H9 (cell line): ENCODE data around the gene ATE1. TPM values are rescaled to one million over a fixed set of nuclear protein-coding genes. Genes with fewer than 3 reads are reported as not detected.
"Not testable (repeated sequence)": the region's sequence is repeated elsewhere in the genome, so short reads cannot be mapped to it uniquely, and the experiment has no call there.

Experiments used
- DNase-seq: peaks from one replicate; pipeline ENCODE4 v3.0.0-alpha.2; 2017
- H2AFZ ChIP-seq: one replicate; pipeline ENCODE4 v1.6.1; 2013; ENCODE audit warnings: mild to moderate bottlenecking, low read length, control low read depth, moderate library complexity
- H2AK5ac ChIP-seq: 2 replicates; pipeline ENCODE4 v1.6.1; 2013; ENCODE audit warnings: low read length, control low read depth, mixed read lengths; ENCODE audit not compliant: insufficient read length
- H2BK120ac ChIP-seq: one replicate; pipeline ENCODE4 v1.6.1; 2013; ENCODE audit warnings: low read depth, mild to moderate bottlenecking, low read length, control low read depth, inconsistent platforms; ENCODE audit not compliant: poor library complexity, severe bottlenecking
- H2BK12ac ChIP-seq: 2 replicates; pipeline ENCODE4 v1.6.1; 2013; ENCODE audit warnings: low read length, control low read depth, mixed read lengths, low read depth; ENCODE audit not compliant: insufficient read length
- H2BK15ac ChIP-seq: 2 replicates; pipeline ENCODE4 v1.6.1; 2013; ENCODE audit warnings: low read depth, low read length, control low read depth
- H2BK20ac ChIP-seq: one replicate; pipeline ENCODE4 v1.6.1; 2013; ENCODE audit warnings: low read depth, mild to moderate bottlenecking, low read length, control low read depth, inconsistent platforms; ENCODE audit not compliant: poor library complexity, severe bottlenecking
- H2BK5ac ChIP-seq: 2 replicates; pipeline ENCODE4 v1.6.1; 2013; ENCODE audit warnings: low read length, control low read depth, mixed read lengths; ENCODE audit not compliant: insufficient read length
- H3K14ac ChIP-seq: 2 replicates; pipeline ENCODE4 v1.6.1; 2013; ENCODE audit warnings: low read length, control low read depth; ENCODE audit not compliant: insufficient read depth
- H3K18ac ChIP-seq: 2 replicates; pipeline ENCODE4 v1.6.1; 2013; ENCODE audit warnings: low read depth, mild to moderate bottlenecking, mixed read lengths, low read length, control low read depth; ENCODE audit not compliant: insufficient read length
- H3K23ac ChIP-seq: 2 replicates; pipeline ENCODE4 v1.6.1; 2013; ENCODE audit warnings: low read length, control low read depth, mixed read lengths, low read depth; ENCODE audit not compliant: insufficient read length
- H3K23me2 ChIP-seq: 2 replicates; pipeline ENCODE4 v1.6.1; 2013; ENCODE audit warnings: low read depth, mild to moderate bottlenecking, mixed read lengths, low read length, control low read depth; ENCODE audit not compliant: insufficient read length, poor library complexity, severe bottlenecking
- H3K27ac ChIP-seq: 2 replicates; pipeline ENCODE4 v1.5.1; 2013; ENCODE audit warnings: low read length, control low read depth, mixed read lengths, low read depth; ENCODE audit not compliant: insufficient read length
- H3K27me3 ChIP-seq: 2 replicates; pipeline ENCODE4 v1.6.1; 2013; ENCODE audit warnings: low read length, control low read depth, inconsistent platforms; ENCODE audit not compliant: insufficient read depth
- H3K4ac ChIP-seq: 2 replicates; pipeline ENCODE4 v1.6.1; 2013; ENCODE audit warnings: low read depth, mild to moderate bottlenecking, control low read depth, inconsistent platforms, low read length, moderate library complexity
- H3K4me1 ChIP-seq: 2 replicates; pipeline ENCODE4 v1.6.1; 2013; ENCODE audit warnings: low read length, control low read depth, inconsistent platforms; ENCODE audit not compliant: insufficient read depth
- H3K4me2 ChIP-seq: 2 replicates; pipeline ENCODE4 v1.6.1; 2013; ENCODE audit warnings: low read length, control low read depth, mixed read lengths; ENCODE audit not compliant: insufficient read length, insufficient read depth
- H3K56ac ChIP-seq: 2 replicates; pipeline ENCODE4 v1.6.1; 2013; ENCODE audit warnings: low read depth, mild to moderate bottlenecking, mixed read lengths, low read length, control low read depth; ENCODE audit not compliant: insufficient read length
- H3K79me1 ChIP-seq: 2 replicates; pipeline ENCODE4 v1.6.1; 2013; ENCODE audit warnings: low read depth, mild to moderate bottlenecking, moderate library complexity, low read length, control low read depth, inconsistent platforms; ENCODE audit not compliant: insufficient read depth, poor library complexity, severe bottlenecking
- H3K79me2 ChIP-seq: 2 replicates; pipeline ENCODE4 v1.6.1; 2013; ENCODE audit warnings: low read length, control low read depth, inconsistent platforms; ENCODE audit not compliant: insufficient read depth
- H3K9ac ChIP-seq: 2 replicates; pipeline ENCODE4 v1.6.1; 2013; ENCODE audit warnings: low read length, control low read depth, mixed read lengths; ENCODE audit not compliant: insufficient read length; ENCODE audit errors: extremely low read depth
- H3K9me3 ChIP-seq: one replicate; pipeline ENCODE4 v1.6.1; 2013; ENCODE audit warnings: low read depth, low read length, inconsistent platforms; ENCODE audit not compliant: control insufficient read depth
- H3T11ph ChIP-seq: one replicate; pipeline ENCODE4 v1.6.1; 2013; ENCODE audit warnings: mild to moderate bottlenecking, low read length, control low read depth, inconsistent platforms
- H4K20me1 ChIP-seq: one replicate; pipeline ENCODE4 v1.6.1; 2013; ENCODE audit not compliant: control insufficient read depth, insufficient read length, insufficient read depth
- H4K5ac ChIP-seq: 2 replicates; pipeline ENCODE4 v1.6.1; 2013; ENCODE audit warnings: low read depth, mild to moderate bottlenecking, mixed read lengths, low read length, control low read depth; ENCODE audit not compliant: insufficient read length
- H4K8ac ChIP-seq: replicated peaks from 2 replicates; pipeline ENCODE4 v1.6.1; 2013; ENCODE audit warnings: low read length, control low read depth, mixed read lengths, low read depth; ENCODE audit not compliant: insufficient read length
- H4K91ac ChIP-seq: 2 replicates; pipeline ENCODE4 v1.6.1; 2013; ENCODE audit warnings: low read depth, mild to moderate bottlenecking, moderate library complexity, mixed read lengths, low read length, control low read depth; ENCODE audit not compliant: insufficient read length
- H3K27ac Mint-ChIP-seq, 3 experiments: 2 replicates in 2 of 3; 3 replicates in 1 of 3; pipeline ENCODE4 v1.8.0; 2020 to 2021; ENCODE audit warnings: mixed read lengths in 3 of 3, mild to moderate bottlenecking in 1 of 3, moderate library complexity in 1 of 3
- H3K27me3 Mint-ChIP-seq: 2 replicates; pipeline ENCODE4 v1.8.0; 2021; ENCODE audit warnings: low read depth, mild to moderate bottlenecking, moderate library complexity, mixed read lengths
- H3K36me3 Mint-ChIP-seq, 3 experiments: 2 replicates in 2 of 3; 3 replicates in 1 of 3; pipeline ENCODE4 v1.8.0; 2020 to 2021; ENCODE audit warnings: low read depth in 3 of 3, mixed read lengths in 3 of 3; ENCODE audit not compliant: insufficient read depth in 1 of 3
- H3K4me1 Mint-ChIP-seq, 2 experiments: 2 replicates each; pipeline ENCODE4 v1.8.0; 2020; ENCODE audit warnings: mixed read lengths in 2 of 2
- H3K4me3 Mint-ChIP-seq, 2 experiments: 2 replicates in 1 of 2; 3 replicates in 1 of 2; pipeline ENCODE4 v1.8.0; 2020 to 2021; ENCODE audit warnings: mild to moderate bottlenecking in 2 of 2, mixed read lengths in 2 of 2, moderate library complexity in 1 of 2
- H3K9me3 Mint-ChIP-seq, 2 experiments: 2 replicates in 1 of 2; 3 replicates in 1 of 2; pipeline ENCODE4 v1.8.0; 2020; ENCODE audit warnings: mild to moderate bottlenecking in 2 of 2, mixed read lengths in 2 of 2, moderate library complexity in 1 of 2
- CTCF ChIP-seq: fragments of 200-600 bp; sonication (generic); conservative IDR thresholded peaks from 3 replicates; pipeline ENCODE4 v1.8.0; 2021; ENCODE audit warnings: antibody characterized with exemption, mild to moderate bottlenecking
- WGBS: extraction: QIAGEN DNeasy Blood & Tissue Kit; methylation state at CpG from one replicate; pipeline ENCODE4 v1.1.7; 2013; ENCODE audit warnings: missing lambda C conversion rate, low lambda C conversion rate, mixed read lengths; ENCODE audit not compliant: insufficient read length; ENCODE audit errors: extremely low coverage; 5-methylcytosine and 5-hydroxymethylcytosine counted together
- total RNA-seq: library from RNA; stranded (reverse); gene quantifications from 2 replicates; pipeline ENCODE4 v1.2.1, GENCODE V29; 2021

The ATE1 gene
- total RNA-seq, 1 experiment from 2014 or later: 29.0 TPM

- Histone ChIP-seq H2AK5ac (no peak overlapping the region), H3K79me2 (peaks cover 2% of the 10 kb centered on the region; the same call in 1 of the 2 replicates), H3K4me2 (peak overlapping the region; percentile 97), H3T11ph (no peak overlapping the region), H3K14ac (peak overlapping the region; percentile 87; the same call in 1 of the 2 replicates), H4K8ac (no peak overlapping the region), H2AFZ (no peak overlapping the region), H3K9ac (peak overlapping the region; percentile 74), H3K23me2 (peaks cover 6% of the 10 kb centered on the region), H3K56ac (no peak overlapping the region), H2BK120ac (no peak overlapping the region), H3K23ac (no peak overlapping the region), H3K4ac (no peak overlapping the region), H4K20me1 (no peaks in the 10 kb centered on the region), H2BK12ac (no peak overlapping the region), H3K18ac (peak overlapping the region; percentile 72), H3K27ac (no peak overlapping the region), H2BK20ac (no peak overlapping the region), H4K91ac (no peak overlapping the region), H2BK5ac (no peak overlapping the region), H3K9me3 (peaks cover 18% of the 10 kb centered on the region), H3K4me1 (no peaks in the 10 kb centered on the region; the same call in 1 of the 2 replicates), H4K5ac (no peak overlapping the region), H3K27me3 (no peaks in the 10 kb centered on the region), H3K79me1 (no peaks in the 10 kb centered on the region), H2BK15ac (no peak overlapping the region)
- Mint-ChIP-seq H3K4me1 (peaks cover 11 to 15% of the 10 kb centered on the region in 2 experiments), H3K36me3 (peaks cover 28 to 59% (median 54%) of the 10 kb centered on the region in 3 experiments), H3K27ac (no peak overlapping the region), H3K4me3 (peak overlapping the region; percentile 81 to 88), H3K9me3 (peaks cover 20 to 29% of the 10 kb centered on the region in 2 experiments), H3K27me3 (peaks cover 5% of the 10 kb centered on the region)
- TF ChIP-seq CTCF: no peak
- no peak for DNase-seq
- no CpG with 5 or more reads among the region's 21 CpGs for WGBS
These were observed 46.2 kb upstream of the ATE1 start for GRCh38 chr10:121974019-121974534.

- no CpG with 5 or more reads among the region's 8 CpGs for WGBS
- not testable (repeated sequence) for H3K27me3 Mint-ChIP-seq, H3K9ac ChIP-seq, H3K9me3 Mint-ChIP-seq, H3K79me1 ChIP-seq, H3T11ph ChIP-seq, H2BK15ac ChIP-seq, H3K4ac ChIP-seq, H3K4me3 Mint-ChIP-seq, H3K9me3 ChIP-seq, H3K4me2 ChIP-seq, H3K4me1 ChIP-seq, H3K27me3 ChIP-seq, H2AK5ac ChIP-seq, H2BK12ac ChIP-seq, H2BK120ac ChIP-seq, H3K14ac ChIP-seq, H2BK20ac ChIP-seq, DNase-seq, H4K8ac ChIP-seq, H4K20me1 ChIP-seq, H3K27ac ChIP-seq, H3K27ac Mint-ChIP-seq, H4K5ac ChIP-seq, H2AFZ ChIP-seq, H3K18ac ChIP-seq, H3K79me2 ChIP-seq, H3K23me2 ChIP-seq, H3K56ac ChIP-seq, H4K91ac ChIP-seq, H2BK5ac ChIP-seq, H3K23ac ChIP-seq
- H3K36me3 Mint-ChIP-seq: peaks cover 31 to 65% (median 64%) of the 10 kb centered on the region in 3 experiments
- peaks cover 10 to 14% of the 10 kb centered on the region in 2 experiments for H3K4me1 Mint-ChIP-seq
These were observed 41.3 kb upstream of the ATE1 start for GRCh38 chr10:121969086-121969485.
